GM21381 (cell line): ENCODE measurements around the gene BEAN1.

ENCODE experiments used
- ATAC-seq: cut with Tn5 transposase; IDR thresholded peaks from one replicate; pipeline ENCODE4 v1.9.1; 2021; ENCODE audit warnings: mild to moderate bottlenecking, moderate library complexity; ENCODE audit not compliant: unreplicated experiment

Gene BEAN1

DNA sequence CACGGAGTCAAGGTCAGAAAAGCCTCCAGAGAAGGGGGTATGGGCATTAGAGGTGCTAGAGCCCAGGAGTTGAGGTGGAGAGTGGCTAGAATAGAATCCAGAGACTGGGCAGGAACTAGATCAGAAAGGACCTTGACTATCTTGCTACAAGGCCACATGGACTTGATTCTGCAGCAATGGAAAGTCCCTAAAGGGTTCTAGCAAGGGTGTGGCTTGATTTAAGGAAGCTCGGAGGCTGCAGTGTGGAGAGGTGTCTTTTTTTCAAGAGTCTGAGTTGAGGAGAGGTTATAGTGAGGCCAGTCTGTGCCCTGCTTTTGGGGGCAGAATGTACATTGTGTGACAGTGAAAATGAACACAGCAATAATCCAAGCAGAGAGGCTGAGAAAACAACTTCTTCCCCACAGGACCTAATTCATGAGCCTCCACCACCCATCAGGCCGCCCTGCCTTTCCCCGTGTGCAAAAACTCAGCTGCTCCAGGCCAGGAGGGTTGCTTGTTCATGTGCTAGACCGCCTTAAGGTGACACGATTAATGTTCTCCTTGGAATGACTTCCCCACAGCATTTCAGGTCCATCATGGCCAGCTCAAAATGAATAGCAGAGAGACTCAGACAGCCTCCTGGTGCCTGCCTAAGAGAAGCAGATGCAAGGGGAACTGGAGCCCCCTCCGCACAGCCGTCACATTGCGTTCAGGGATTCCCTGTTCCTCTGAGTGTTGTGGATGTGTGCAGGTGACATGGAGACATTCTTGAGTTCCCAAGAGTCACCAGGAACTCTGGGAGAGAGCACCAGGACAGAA, 8.7 kb upstream of the BEAN1 start:
- ATAC-seq = no peak

DNA sequence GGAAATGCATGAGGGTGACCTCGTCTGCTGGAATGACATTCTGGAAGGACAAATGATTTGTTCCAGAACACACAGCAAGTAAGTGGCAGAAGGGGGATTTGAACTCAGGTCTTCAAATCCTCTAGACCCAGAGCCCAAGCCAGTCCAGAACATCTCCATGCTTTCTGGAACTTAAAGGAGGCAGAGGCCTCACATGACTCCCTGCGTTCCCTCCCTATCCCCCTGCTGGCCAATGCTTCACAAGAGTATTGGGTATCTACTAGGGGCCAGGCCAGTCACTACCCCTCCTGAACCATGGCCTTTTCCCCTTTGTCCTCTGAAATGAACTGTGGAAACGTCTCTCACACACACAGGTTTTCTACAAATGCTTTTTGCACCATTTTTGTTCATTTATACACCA, 7.6 kb upstream of the BEAN1 start:
- ATAC-seq = no peak

DNA sequence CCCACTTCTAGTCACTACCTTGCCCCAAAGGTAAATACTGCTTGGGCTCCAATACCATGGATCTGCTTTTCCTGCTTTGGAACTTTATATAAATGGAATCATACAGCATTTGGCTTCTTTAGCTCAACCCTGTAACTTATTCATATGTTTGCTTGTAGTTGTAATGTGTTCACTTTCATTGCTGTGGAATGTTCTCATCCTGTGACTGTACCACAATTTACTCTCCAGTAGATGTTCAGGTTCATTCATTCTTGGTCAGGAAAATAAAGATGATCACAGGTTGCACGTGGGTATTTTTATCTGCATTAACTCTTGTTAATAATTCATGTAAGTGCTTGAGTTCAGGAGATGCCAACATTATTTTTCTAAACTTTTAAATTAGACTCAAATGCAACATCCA, 6.7 kb upstream of the BEAN1 start:
- ATAC-seq = no peak

DNA sequence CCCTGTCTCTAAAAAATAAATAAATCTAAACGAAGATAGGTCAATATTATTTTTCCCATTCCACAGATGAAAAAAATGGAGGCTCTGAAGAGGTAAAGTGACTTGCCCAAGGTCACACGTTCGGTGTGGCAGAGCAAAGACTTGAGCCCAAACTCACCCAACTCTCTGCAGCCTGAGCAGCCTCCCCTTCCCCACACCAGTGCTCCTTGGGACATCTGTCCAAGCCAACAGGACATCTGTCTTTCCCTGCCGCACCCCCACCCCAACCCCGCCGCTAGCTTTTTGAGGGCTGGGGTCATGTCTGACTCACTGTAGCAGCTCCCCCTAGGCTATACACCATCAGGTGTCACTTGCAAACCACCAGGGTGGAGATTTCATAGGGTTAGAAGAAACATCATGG, 5.2 kb upstream of the BEAN1 start:
- ATAC-seq = no peak

DNA sequence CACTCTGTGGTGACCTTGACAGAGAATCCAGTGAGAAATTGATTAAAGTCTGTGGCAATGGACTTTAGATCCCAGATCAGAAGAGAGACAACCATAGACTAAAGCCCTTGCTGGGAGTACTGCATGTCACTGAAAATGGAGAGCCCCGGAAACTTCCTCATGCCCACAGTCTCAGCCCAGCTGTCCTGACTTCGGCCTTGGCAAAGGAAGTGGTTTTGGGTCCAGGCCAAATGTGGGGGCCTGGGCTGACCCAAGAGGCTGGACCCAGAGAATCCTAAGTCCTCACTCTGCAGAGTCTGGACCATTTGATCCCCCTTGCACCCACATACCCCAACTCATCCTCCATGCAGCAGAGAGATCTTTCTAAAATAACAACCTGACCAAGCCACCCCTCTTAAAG, 4.7 kb upstream of the BEAN1 start:
- ATAC-seq = no peak

DNA sequence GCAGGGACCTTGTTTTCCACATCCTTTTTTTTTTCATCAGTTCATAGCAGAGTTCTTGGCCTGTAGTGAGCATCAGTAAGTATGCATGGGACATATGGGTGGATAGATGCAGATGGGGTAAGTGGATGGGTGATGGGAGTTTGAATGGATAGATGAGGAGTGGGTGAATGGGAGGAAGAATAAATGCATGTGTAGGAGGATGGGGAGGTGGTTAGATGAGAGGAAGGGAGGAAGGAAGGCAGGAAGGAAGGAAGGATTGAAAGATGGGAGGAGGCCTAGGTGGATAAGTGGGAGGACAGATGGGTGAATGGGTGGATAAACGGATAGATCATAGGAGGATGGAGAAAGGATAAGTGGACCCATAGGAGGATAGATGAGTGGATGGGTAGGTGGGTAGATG, 3.9 kb upstream of the BEAN1 start:
- no peak for ATAC-seq

DNA sequence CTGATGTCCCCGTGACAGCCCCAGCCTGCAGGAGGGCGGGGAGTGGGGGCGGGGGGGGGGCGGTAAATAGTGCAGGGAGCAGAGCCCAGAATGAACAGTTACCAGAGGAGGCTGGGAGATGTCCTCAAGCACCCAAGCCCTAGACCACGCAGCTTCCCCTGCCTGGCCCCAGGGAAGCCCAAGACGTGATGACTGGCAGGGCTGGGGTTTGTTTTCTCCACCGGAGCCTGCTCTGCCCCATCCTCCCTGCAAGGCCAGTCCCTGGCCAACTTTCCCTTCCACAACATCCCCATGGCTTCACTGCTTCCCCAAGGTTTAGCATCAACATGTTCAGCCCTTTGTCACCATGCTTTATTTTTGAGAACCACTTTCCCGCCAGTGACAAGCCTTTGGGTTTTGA, 1.4 kb upstream of the BEAN1 start:
- no peak for ATAC-seq

DNA sequence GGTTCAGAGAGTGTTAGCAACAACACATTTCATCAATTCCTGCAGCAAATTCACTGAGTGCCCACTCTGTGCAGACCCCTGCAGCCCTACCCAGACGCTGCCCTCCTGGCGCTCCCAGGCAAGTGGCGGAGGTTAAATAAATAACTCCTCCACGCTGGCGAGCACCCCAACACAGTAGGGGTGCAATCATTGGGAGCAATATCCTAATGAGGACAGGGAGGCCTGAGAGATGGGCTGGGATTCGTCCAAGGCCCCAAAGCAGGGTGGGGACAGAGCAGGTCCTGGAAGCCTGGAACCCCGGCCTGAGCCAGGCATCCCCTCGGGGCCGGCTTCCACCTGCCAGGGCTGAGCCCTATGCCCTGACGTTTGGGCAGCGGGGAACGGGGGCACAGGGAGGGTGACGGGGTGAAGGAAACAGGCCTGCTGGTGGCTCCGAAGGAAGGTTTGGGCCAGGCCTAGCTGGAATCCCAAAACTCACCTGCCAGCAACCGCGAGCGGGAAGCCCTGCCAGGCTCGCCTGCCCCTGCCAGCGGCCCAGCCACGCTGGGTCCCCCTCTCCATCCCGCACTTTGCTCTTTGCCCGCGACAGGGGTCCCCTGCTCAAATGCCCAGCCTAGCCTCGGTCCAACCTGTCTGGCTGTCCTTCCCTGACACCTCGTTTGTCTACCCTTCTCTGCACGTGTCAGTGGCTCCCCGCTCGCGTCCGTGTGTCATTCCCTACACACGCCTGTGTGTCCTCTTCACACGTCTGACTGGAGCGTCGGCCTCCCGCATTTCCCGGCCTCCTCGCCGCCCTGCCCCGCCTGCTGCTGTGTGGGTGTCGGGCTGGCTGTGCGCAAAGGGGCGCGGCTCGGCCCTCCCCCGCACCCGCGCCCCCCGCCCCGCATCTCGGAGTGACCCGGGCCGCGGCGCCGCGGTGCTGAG, 721 bp upstream of the BEAN1 start:
- ATAC-seq = no peak

DNA sequence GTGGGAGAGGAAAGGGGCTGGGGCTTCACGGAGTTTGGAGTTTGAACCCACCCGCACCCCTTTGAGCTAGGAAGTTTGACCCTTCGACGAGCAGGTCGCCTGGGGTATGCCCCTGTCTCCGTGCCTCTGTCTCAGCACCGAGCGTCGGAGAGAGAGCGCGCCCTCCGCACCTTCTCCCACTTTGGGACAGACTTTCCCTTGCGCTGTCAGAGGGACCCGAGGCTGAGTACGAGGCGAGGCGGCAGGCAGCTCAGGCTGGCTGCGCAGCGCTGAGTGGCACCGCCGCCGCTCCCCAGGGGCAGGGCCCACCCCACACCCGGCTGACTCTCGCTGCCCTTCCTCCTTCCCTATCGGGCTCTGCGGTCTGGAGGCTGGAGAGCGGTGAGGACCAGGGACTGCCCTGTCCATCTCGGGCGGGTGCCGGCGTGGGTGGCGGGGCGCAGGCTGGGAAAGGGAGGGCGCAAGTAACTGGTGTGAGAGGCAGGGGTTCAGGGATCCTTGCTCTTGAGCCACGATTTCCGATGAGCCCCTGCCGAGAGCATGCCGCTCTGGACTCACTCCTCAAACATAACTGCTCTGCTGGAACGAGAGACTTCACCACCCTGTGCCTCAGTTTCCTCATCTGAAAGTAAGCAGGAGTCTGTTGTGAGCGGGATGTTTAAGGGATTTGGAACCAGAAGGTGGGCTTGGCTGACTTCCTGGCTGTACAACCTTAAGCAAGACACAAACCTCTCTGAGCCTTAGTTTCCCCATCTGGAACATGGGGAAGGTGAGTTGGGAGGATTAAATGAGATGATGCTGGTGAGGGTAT, 981 bp downstream of the BEAN1 start:
- no peak for ATAC-seq

DNA sequence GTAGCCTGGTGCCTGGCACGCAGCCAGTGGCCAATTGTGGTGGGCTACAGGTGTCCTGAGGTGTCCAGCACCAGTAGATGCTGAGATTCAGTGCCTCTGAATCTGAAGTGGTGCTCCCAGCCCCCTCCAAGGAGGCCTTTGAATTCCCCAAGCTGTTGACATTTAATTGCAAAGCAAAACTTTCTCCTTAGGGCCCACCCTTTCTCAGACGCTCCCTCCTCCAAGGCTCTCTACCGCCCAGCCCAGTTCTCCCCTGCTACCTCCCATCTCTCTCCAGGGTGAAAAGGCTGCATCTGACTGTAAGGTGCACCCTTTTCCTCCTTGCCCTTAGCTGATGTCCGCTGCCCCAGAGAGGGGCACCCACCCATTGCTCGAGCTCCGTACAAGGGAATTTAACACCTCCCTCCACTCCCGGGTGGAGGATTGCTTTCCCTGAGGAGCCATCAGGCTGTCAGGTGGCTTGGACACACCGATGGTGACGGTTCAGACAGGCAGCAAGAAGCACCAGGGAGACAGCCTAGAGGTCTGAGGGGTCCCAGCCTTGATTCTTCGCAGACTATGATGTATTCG, 1.7 kb downstream of the BEAN1 start:
- ATAC-seq = no peak

DNA sequence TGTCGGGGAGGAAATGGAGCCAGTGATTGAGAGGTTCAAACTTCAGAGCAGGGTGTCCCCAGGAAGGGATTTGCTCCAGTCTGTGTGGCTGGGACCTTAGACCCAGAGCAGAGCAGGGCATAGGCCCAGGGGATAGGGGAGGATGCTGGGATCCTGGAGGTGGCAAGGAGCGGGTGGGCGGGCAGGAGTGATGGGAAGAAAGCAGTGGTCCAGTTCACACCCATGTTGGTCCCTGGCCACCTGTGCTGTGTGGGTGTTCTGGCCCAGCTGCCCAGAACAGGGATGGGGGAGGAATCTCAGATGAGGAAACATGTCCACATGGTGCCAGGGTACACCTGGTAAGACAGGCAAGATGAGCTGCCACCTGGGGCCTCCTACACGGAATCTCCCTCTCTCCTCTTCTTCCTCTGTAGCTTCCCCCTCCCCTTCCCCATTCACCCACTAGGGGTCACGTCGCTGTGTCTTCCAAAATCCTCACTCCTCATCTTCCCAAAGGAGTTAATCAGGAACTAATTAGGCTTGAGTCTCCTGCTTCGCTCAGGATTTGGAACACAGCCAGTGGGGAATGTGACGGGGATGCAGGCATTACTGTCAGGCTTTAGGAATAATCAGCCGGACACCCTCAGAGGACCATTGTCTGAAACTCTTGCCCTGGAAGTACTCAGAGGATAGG, 2.3 kb downstream of the BEAN1 start:
- ATAC-seq = no peak

DNA sequence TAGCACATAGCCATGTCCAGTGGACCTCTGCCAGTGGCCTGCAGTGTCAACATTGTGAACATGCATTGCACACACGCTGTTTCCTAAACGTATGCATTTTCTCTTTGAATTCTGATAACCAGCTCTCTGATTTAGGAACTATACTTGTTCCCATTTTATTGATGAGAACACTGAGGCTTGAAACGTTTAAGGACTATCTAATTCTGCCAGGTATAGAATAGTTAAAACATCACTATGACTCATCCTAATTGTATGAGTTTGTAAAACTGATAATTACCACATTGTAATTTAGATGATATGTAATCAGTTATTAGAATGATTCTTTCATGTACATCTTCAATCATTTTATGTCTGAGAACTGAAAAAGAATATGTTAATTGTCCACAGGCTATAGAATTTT, 3.1 kb downstream of the BEAN1 start:
- no peak for ATAC-seq

DNA sequence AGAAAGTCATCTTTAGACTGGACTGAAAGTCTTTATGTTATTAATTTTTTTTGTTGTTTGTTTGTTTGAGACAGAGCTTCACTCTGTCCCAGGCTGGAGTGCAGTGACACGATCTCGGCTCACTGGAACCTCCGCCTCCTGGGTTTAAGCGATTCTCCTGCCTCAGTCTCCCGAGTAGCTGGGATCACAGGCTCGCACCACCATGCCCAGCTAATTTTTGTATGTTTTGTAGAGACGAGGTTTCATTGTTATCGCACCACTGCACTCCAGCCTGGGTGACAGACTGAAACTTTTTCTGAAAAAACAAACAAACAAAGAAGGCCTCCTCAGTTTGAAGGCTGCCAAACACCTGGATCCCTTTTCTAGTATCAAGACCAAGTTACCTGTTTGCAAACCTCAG, 4.7 kb downstream of the BEAN1 start:
- ATAC-seq = no peak

DNA sequence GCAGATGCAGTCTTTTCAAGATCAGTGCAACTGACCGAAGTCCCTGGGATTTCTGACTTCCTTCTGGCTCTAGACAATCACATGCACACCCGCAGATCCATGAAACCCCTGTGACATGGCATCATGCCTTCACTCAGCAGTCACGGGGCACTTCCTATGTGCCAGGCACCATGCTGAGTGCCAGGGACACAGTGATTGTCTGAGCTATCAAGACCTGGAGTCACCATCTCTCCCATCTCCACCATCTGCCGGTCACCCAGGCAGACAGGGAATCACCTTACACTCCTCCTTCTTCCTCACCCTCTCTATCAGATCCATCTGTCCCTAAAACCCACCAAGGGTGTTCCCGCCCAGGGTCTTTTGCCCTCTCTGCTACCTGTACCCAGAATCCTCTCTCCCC, 5.3 kb downstream of the BEAN1 start:
- no peak for ATAC-seq

DNA sequence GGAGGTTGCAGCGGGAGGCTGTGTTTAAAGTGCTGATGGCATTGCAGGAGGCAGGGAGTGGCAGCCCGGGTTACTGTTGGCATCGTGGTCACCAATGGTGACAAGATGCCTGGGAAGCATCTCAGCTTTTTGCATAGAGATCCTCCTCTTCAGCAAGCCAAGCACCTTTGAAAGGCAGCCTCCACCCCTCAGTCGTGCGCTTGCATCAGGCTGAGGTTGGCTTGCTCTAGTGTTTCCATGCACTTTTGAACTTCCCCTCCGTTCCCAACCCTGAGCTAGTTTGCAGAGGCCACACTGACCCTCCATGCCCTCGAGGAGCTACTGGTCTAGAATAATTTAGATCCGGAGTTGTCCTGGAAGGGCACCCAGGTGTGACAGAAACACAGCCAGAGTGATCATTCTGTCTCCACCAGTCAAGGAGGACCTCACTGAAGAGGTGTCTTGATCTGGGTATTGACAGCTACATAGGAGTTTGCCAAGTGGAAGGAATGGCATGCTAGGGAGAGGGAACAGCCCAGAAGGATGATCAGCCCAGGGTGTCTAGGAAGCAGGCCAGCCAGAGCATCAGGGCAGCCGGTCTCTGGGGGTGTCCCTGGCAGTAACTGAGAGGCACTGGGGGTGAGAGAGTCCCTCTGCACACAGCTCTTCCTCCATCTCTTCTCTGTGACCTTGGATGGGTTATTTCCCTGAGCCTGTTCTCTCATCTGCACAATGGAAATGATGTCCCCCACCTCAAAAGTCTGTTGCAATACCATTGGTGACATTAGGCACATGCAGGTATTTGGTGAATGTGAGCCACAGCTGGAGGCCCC, 7.7 kb downstream of the BEAN1 start:
- no peak for ATAC-seq

DNA sequence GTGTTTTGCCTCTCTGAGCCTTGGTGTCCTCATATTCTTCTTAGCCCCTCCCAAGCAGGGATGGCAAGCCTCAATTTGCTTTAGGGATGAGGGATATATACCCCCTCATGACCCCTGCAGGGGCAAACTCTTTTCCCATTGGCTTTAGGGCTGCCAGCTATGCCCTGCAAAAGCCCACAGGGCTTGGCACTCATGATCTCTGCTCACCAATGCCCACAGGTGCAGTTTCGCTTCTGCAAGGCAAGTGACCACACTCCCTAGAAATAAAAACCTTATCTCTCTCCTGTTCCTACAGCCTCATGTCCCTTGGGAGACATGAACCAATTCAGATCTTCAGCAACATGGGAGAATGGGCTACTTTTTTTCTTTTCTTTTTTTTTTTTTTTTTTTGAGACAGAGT, 8.8 kb downstream of the BEAN1 start:
- no peak for ATAC-seq

DNA sequence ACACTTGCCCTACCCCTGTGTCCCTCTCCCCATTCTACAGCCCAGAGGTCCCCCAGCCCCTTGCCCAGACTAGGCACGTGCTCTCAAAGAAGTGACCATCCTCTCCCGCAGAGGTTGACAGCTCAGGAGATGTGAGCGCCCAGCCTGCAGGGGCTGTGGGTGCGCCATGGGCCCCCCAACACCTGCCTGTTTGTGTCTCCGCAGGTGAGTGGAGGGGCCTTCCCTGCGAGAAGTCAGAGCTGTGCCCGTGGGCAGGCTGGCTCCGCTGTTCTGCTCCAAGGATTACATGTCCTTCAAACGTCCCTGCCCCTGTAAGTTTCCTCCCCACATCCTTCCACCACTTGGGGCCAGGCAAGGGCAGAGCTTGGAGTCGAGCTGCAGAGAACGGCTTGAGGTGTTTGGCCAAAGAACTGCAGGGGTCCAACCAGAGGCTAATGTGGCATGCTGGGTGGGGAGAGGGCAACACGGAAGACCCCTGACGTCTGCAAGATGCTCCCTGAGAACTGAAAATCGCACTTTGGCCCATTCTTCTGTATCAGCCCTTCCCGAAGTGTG, 10.4 kb downstream of the BEAN1 start:
- no peak for ATAC-seq

DNA sequence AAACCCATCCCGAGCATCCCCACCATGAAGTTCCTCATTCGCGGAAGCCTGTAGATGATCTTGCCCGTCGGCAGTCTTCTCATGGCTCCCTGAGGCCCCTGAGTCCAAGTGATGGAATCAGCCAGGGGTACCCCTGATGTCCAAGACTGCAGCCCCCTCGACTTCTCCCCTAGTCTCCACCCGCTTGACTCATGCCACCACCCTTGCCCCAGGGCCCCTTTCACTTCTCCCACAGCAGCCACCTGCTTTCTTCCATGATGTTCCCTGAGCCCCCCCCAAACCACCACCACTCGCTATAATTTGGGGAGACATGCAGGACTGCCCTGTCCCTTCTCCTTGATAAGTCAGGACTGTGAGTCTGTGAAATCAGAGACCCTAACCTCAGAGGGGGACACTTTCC, 11.4 kb downstream of the BEAN1 start:
- ATAC-seq = no peak

DNA sequence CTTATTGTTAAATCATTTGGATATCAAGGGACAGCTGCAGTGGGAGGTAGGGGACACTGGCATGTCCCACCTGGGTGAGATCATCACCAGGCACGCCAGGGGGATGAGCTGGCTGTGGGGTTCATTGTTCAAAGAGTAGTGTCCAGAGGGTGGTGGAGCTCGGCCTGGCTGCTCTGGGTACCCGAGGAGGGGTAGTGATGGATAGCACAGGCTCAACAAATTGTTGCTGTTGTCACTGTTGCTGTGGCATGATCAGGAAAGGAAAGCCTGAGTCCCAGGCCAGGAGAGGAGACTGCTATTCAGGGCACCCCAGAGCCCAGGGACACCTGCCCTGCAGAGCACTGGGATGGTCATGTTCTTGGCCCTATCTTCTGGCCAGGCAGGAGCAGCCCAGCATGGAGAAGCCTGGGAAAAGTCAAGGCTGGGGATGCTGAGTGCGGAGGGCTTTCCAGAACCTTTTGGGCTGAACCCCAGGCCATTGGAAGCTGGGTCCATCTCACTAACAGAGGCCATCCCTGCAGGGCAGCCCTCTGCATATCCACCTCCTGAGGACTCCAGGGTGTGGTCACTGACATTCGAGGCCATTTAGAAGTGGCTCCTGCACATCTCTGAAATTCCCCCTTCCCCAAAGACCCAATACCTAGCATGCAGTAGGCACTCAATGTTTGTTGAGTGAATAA, 12.1 kb downstream of the BEAN1 start:
- no peak for ATAC-seq
